Liver (tissue), 9 donors: ENCODE measurements around the gene CDH4. TPM values are rescaled to one million over a fixed set of nuclear protein-coding genes. Genes with fewer than 3 reads are reported as not detected.

Experiments
- DNase-seq: peaks from one replicate; pipeline ENCODE4 v3.0.0-alpha.2; 2017; ENCODE audit warnings: low spot score
- H3K27ac ChIP-seq, 2 donors: one replicate each; pipeline ENCODE4 v1.7.0; 2013; ENCODE audit warnings: inconsistent platforms in 2 of 2, low read length in 2 of 2, control low read depth in 1 of 2, low read depth in 1 of 2, mild to moderate bottlenecking in 1 of 2
- H3K27me3 ChIP-seq, 4 donors: one replicate each; pipeline versions ENCODE4 v1.6.1 to v1.7.0; 2013; ENCODE audit warnings: low read length in 3 of 4, inconsistent platforms in 1 of 4, mild to moderate bottlenecking in 1 of 4, moderate library complexity in 1 of 4; ENCODE audit not compliant: control insufficient read depth in 4 of 4, insufficient read depth in 4 of 4
- H3K36me3 ChIP-seq, 4 donors: one replicate each; pipeline versions ENCODE4 v1.6.1 to v1.7.0; 2013; ENCODE audit warnings: low read length in 3 of 4, mild to moderate bottlenecking in 3 of 4, low read depth in 1 of 4, moderate library complexity in 1 of 4; ENCODE audit not compliant: control insufficient read depth in 4 of 4, insufficient read depth in 3 of 4
- H3K4me1 ChIP-seq, 4 donors: one replicate each; pipeline versions ENCODE4 v1.6.1 to v1.7.0; 2013; ENCODE audit warnings: low read length in 3 of 4, mild to moderate bottlenecking in 3 of 4, moderate library complexity in 1 of 4; ENCODE audit not compliant: control insufficient read depth in 4 of 4, insufficient read depth in 4 of 4
- H3K4me3 ChIP-seq, 3 donors: one replicate each; pipeline versions ENCODE4 v1.6.1 to v1.7.0; 2013; ENCODE audit warnings: low read length in 3 of 3, control low read depth in 1 of 3, low read depth in 1 of 3, mild to moderate bottlenecking in 1 of 3
- H3K9ac ChIP-seq, 2 donors: one replicate each; pipeline ENCODE4 v1.7.0; 2013; ENCODE audit warnings: low read length in 2 of 2, mild to moderate bottlenecking in 2 of 2, moderate library complexity in 2 of 2, control low read depth in 1 of 2, low read depth in 1 of 2
- H3K9me3 ChIP-seq, 4 donors: one replicate each; pipeline versions ENCODE4 v1.6.1 to v1.7.0; 2013; ENCODE audit warnings: low read length in 3 of 4; ENCODE audit not compliant: control insufficient read depth in 4 of 4
- EGR1 ChIP-seq, 2 donors: IDR thresholded peaks; 2 replicates each; pipeline ENCODE4 v1.6.1; 2016 to 2018; ENCODE audit warnings: antibody characterized with exemption in 2 of 2, low read depth in 2 of 2
- FOXA1 ChIP-seq: IDR thresholded peaks from 2 replicates; pipeline ENCODE4 v1.6.1; 2016; ENCODE audit warnings: antibody characterized with exemption
- FOXA2 ChIP-seq: IDR thresholded peaks from 2 replicates; pipeline ENCODE4 v1.6.1; 2016; ENCODE audit warnings: antibody characterized with exemption
- GABPA ChIP-seq, 2 donors: IDR thresholded peaks in 1 of 2; conservative IDR thresholded peaks in 1 of 2; 2 replicates each; pipeline ENCODE4 v1.6.1; 2016; ENCODE audit warnings: antibody characterized with exemption in 2 of 2, mild to moderate bottlenecking in 1 of 2, moderate library complexity in 1 of 2
- HNF4A ChIP-seq, 2 donors: conservative IDR thresholded peaks; 2 replicates each; pipeline ENCODE4 v1.6.1; 2016; ENCODE audit warnings: antibody characterized with exemption in 2 of 2, mild to moderate bottlenecking in 2 of 2
- HNF4G ChIP-seq: IDR thresholded peaks from 2 replicates; pipeline ENCODE4 v1.6.1; 2016; ENCODE audit warnings: antibody characterized with exemption
- JUND ChIP-seq, 2 donors: IDR thresholded peaks; 2 replicates each; pipeline ENCODE4 v1.6.1; 2016; ENCODE audit warnings: antibody characterized with exemption in 2 of 2
- NR2F2 ChIP-seq: IDR thresholded peaks from 2 replicates; pipeline ENCODE4 v1.6.1; 2016; ENCODE audit warnings: antibody characterized with exemption
- RAD21 ChIP-seq, 2 donors: IDR thresholded peaks; 2 replicates each; pipeline ENCODE4 v1.6.1; 2016; ENCODE audit warnings: antibody characterized with exemption in 2 of 2, mild to moderate bottlenecking in 2 of 2
- RXRA ChIP-seq, 2 donors: IDR thresholded peaks; 2 replicates each; pipeline ENCODE4 v1.6.1; 2017 to 2018; ENCODE audit warnings: antibody characterized with exemption in 2 of 2, mild to moderate bottlenecking in 1 of 2
- SP1 ChIP-seq: IDR thresholded peaks from 2 replicates; pipeline ENCODE4 v1.6.1; 2018; ENCODE audit warnings: antibody characterized with exemption, mild to moderate bottlenecking
- TAF1 ChIP-seq: conservative IDR thresholded peaks from 2 replicates; pipeline ENCODE4 v1.6.1; 2016; ENCODE audit warnings: antibody characterized with exemption, mild to moderate bottlenecking
- YY1 ChIP-seq: IDR thresholded peaks from 2 replicates; pipeline ENCODE4 v1.6.1; 2016; ENCODE audit warnings: antibody characterized with exemption, mild to moderate bottlenecking
- polyA plus RNA-seq, 2 donors: library from polyadenylated mRNA; stranded (reverse) in 1 of 2; unstranded in 1 of 2; fragments of 200-250 nt in 1 of 2; fragments of >200 nt in 1 of 2; fragmentation: Nextera tagmentation in 1 of 2; extraction: Ambion mirVana in 1 of 2; gene quantifications; one replicate each; pipeline versions ENCODE4 v1.2.1 to v1.2.3, GENCODE V29; 2013 to 2015
- total RNA-seq, 2 donors: library from RNA; depleted of rRNA; stranded (reverse); fragments of >200 nt; gene quantifications; one replicate each; pipeline ENCODE4 v1.2.3, GENCODE V29; 2014
- TF ChIP-seq, protein P1 (sequence below): IDR thresholded peaks from 2 replicates; pipeline ENCODE4 v1.6.1; 2016; ENCODE audit warnings: antibody characterized with exemption, mild to moderate bottlenecking
- TF ChIP-seq, protein P2 (sequence below): IDR thresholded peaks from 2 replicates; pipeline ENCODE4 v1.6.1; 2016; ENCODE audit warnings: antibody characterized with exemption
- TF ChIP-seq, protein P3 (sequence below): IDR thresholded peaks from 2 replicates; pipeline ENCODE4 v1.6.1; 2016; ENCODE audit warnings: antibody characterized with exemption
- TF ChIP-seq, protein P4 (sequence below): fragments of 150-350 bp; IDR thresholded peaks from 2 replicates; pipeline ENCODE4 v1.5.1; 2017; ENCODE audit warnings: improper control_type of control experiment, low read depth, low read length; ENCODE audit not compliant: missing input control
- TF ChIP-seq, protein P5 (sequence below): IDR thresholded peaks from 2 replicates; pipeline ENCODE4 v1.6.1; 2016; ENCODE audit warnings: antibody characterized with exemption
- donor health status: healthy.
- donor health status: healthy.
- donor health status: healthy.
- donor health status: healthy.
- donor health status: healthy.

Gene CDH4
- total and polyA plus RNA-seq, 4 donors: 0.03 to 0.25 (median 0.19) TPM; not detected in 1

DNA sequence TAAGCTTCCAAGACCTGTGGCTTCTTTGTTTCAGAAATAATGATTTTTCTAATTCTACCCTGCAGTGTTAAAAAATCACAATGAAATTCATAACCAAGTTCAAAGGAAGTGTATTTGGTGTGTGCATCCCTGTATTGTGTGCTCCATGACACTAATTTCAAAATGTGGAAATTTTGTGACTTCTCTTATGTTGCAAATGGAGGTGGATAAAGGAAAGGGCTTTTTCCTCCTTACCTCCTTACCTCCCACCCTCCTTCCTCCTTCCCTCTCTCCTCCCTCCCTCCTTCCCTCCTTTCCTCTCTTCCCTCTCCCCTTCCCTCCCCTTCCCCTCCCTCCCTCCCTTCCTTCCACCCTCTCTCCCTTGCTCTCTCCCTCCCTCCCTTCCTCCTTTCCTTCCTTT is 10.5 kb downstream of the CDH4 start:
- Histone ChIP-seq H3K4me1 (no peaks in the 10 kb centered on the region), H3K36me3 (no peaks in the 10 kb centered on the region), H3K9me3 (peaks cover 0 to 4% (median 0%) of the 10 kb centered on the region in 4 donors), H3K9ac (no peak overlapping the region), H3K27me3 (peaks cover 0 to 14% (median under 1%) of the 10 kb centered on the region in 4 donors), H3K4me3 (no peak overlapping the region), H3K27ac (no peak overlapping the region)
- TF ChIP-seq, protein P1, sequence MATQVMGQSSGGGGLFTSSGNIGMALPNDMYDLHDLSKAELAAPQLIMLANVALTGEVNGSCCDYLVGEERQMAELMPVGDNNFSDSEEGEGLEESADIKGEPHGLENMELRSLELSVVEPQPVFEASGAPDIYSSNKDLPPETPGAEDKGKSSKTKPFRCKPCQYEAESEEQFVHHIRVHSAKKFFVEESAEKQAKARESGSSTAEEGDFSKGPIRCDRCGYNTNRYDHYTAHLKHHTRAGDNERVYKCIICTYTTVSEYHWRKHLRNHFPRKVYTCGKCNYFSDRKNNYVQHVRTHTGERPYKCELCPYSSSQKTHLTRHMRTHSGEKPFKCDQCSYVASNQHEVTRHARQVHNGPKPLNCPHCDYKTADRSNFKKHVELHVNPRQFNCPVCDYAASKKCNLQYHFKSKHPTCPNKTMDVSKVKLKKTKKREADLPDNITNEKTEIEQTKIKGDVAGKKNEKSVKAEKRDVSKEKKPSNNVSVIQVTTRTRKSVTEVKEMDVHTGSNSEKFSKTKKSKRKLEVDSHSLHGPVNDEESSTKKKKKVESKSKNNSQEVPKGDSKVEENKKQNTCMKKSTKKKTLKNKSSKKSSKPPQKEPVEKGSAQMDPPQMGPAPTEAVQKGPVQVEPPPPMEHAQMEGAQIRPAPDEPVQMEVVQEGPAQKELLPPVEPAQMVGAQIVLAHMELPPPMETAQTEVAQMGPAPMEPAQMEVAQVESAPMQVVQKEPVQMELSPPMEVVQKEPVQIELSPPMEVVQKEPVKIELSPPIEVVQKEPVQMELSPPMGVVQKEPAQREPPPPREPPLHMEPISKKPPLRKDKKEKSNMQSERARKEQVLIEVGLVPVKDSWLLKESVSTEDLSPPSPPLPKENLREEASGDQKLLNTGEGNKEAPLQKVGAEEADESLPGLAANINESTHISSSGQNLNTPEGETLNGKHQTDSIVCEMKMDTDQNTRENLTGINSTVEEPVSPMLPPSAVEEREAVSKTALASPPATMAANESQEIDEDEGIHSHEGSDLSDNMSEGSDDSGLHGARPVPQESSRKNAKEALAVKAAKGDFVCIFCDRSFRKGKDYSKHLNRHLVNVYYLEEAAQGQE: no peak
- TF ChIP-seq, protein P2, sequence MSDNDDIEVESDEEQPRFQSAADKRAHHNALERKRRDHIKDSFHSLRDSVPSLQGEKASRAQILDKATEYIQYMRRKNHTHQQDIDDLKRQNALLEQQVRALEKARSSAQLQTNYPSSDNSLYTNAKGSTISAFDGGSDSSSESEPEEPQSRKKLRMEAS: no peak
- no peak for TF ChIP-seq FOXA1
- TF ChIP-seq, protein P3, sequence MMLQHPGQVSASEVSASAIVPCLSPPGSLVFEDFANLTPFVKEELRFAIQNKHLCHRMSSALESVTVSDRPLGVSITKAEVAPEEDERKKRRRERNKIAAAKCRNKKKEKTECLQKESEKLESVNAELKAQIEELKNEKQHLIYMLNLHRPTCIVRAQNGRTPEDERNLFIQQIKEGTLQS: no peak
- no peak for TF ChIP-seq NR2F2
- TF ChIP-seq SP1: no peak
- no peak for TF ChIP-seq HNF4G
- TF ChIP-seq TAF1: no peak
- TF ChIP-seq FOXA2: no peak
- no peak for TF ChIP-seq YY1
- TF ChIP-seq RXRA (IDR thresholded peaks at IDR 0.05): no peak
- no peak for TF ChIP-seq GABPA (IDR thresholded peaks at IDR 0.05 in 1 of 2, conservative IDR thresholded peaks at IDR 0.05 in 1 of 2)
- TF ChIP-seq JUND (IDR thresholded peaks at IDR 0.05): no peak
- no peak for TF ChIP-seq RAD21 (IDR thresholded peaks at IDR 0.05)
- TF ChIP-seq EGR1 (IDR thresholded peaks at IDR 0.05; ENCODE audit: low read depth in 2 of 2): no peak
- TF ChIP-seq, protein P4, sequence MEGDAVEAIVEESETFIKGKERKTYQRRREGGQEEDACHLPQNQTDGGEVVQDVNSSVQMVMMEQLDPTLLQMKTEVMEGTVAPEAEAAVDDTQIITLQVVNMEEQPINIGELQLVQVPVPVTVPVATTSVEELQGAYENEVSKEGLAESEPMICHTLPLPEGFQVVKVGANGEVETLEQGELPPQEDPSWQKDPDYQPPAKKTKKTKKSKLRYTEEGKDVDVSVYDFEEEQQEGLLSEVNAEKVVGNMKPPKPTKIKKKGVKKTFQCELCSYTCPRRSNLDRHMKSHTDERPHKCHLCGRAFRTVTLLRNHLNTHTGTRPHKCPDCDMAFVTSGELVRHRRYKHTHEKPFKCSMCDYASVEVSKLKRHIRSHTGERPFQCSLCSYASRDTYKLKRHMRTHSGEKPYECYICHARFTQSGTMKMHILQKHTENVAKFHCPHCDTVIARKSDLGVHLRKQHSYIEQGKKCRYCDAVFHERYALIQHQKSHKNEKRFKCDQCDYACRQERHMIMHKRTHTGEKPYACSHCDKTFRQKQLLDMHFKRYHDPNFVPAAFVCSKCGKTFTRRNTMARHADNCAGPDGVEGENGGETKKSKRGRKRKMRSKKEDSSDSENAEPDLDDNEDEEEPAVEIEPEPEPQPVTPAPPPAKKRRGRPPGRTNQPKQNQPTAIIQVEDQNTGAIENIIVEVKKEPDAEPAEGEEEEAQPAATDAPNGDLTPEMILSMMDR: no peak
- no peak for TF ChIP-seq HNF4A (conservative IDR thresholded peaks at IDR 0.05)
- TF ChIP-seq, protein P5, sequence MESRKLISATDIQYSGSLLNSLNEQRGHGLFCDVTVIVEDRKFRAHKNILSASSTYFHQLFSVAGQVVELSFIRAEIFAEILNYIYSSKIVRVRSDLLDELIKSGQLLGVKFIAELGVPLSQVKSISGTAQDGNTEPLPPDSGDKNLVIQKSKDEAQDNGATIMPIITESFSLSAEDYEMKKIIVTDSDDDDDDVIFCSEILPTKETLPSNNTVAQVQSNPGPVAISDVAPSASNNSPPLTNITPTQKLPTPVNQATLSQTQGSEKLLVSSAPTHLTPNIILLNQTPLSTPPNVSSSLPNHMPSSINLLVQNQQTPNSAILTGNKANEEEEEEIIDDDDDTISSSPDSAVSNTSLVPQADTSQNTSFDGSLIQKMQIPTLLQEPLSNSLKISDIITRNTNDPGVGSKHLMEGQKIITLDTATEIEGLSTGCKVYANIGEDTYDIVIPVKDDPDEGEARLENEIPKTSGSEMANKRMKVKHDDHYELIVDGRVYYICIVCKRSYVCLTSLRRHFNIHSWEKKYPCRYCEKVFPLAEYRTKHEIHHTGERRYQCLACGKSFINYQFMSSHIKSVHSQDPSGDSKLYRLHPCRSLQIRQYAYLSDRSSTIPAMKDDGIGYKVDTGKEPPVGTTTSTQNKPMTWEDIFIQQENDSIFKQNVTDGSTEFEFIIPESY: no peak
- no peak for DNase-seq
